Testis (tissue), 2 donors: ENCODE data around the gene CHRNA1.

Source experiments
- POLR2A ChIP-seq: fragments of 450-650 bp; IDR thresholded peaks from one replicate; pipeline ENCODE4 v1.6.1; 2017; ENCODE audit warnings: antibody characterized with exemption, mild to moderate bottlenecking, moderate library complexity
- TF ChIP-seq, protein P1 (sequence below), 3 experiments: fragments of 450-650 bp in 2 of 3; fragments of 200-600 bp in 1 of 3; sonication (generic) in 1 of 3; IDR thresholded peaks; one replicate each; pipeline ENCODE4 v1.5.1; 2016 to 2019; ENCODE audit warnings: antibody characterized with exemption in 3 of 3, mild to moderate bottlenecking in 2 of 3, moderate library complexity in 1 of 3

DNA sequence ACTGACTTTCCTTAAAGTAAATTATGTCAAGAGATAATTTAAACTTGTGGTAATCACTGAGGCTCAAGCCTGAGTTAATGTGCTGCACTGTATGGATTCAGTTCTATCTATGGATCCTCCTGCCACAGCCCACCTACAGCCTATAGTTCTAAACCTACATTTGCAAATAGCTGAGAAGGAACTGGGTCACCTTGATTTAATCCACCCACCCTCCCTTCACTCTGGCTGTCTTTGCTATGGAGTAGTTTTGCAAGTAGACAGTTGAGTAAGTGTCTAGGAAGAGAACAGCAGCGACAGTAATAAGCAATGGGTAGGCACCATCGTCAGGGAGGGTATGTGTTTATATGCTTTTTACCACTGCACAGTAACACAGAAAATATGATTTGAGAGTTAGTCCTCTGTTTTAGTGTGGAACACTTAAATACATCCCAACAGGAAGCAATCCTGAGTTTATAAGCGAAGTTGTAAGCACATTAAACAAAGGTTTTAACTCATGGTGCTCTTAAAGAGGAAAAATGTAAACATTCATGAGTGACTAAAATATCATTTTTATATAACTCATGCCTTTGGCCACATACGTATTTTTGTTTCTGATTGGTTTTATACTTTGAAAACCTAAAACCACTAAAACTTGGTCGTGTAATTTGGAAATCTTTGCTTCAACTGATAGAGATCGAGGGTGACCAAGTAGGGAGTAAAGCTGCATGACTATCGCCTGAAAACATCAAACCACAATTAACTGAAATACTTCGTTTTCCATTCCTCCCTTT, 36.3 kb upstream of the CHRNA1 start:
- no peak for TF ChIP-seq POLR2A
- TF ChIP-seq, protein P1, sequence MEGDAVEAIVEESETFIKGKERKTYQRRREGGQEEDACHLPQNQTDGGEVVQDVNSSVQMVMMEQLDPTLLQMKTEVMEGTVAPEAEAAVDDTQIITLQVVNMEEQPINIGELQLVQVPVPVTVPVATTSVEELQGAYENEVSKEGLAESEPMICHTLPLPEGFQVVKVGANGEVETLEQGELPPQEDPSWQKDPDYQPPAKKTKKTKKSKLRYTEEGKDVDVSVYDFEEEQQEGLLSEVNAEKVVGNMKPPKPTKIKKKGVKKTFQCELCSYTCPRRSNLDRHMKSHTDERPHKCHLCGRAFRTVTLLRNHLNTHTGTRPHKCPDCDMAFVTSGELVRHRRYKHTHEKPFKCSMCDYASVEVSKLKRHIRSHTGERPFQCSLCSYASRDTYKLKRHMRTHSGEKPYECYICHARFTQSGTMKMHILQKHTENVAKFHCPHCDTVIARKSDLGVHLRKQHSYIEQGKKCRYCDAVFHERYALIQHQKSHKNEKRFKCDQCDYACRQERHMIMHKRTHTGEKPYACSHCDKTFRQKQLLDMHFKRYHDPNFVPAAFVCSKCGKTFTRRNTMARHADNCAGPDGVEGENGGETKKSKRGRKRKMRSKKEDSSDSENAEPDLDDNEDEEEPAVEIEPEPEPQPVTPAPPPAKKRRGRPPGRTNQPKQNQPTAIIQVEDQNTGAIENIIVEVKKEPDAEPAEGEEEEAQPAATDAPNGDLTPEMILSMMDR (IDR thresholded peaks at IDR 0.05), result no peak
